Liver (tissue), 9 donors: ENCODE data around the gene POLE3. TPM values are rescaled to one million over a fixed set of nuclear protein-coding genes. Genes with fewer than 3 reads are reported as not detected.
A peak's percentile ranks its signal among the peaks of the same experiment; 100 is the strongest.

Experiments used
- DNase-seq: peaks from one replicate; pipeline ENCODE4 v3.0.0-alpha.2; 2017; ENCODE audit warnings: low spot score
- H3K27ac ChIP-seq, 2 donors: one replicate each; pipeline ENCODE4 v1.7.0; 2013; ENCODE audit warnings: inconsistent platforms in 2 of 2, low read length in 2 of 2, control low read depth in 1 of 2, low read depth in 1 of 2, mild to moderate bottlenecking in 1 of 2
- H3K27me3 ChIP-seq, 4 donors: one replicate each; pipeline versions ENCODE4 v1.6.1 to v1.7.0; 2013; ENCODE audit warnings: low read length in 3 of 4, inconsistent platforms in 1 of 4, mild to moderate bottlenecking in 1 of 4, moderate library complexity in 1 of 4; ENCODE audit not compliant: control insufficient read depth in 4 of 4, insufficient read depth in 4 of 4
- H3K36me3 ChIP-seq, 4 donors: one replicate each; pipeline versions ENCODE4 v1.6.1 to v1.7.0; 2013; ENCODE audit warnings: low read length in 3 of 4, mild to moderate bottlenecking in 3 of 4, low read depth in 1 of 4, moderate library complexity in 1 of 4; ENCODE audit not compliant: control insufficient read depth in 4 of 4, insufficient read depth in 3 of 4
- H3K4me1 ChIP-seq, 4 donors: one replicate each; pipeline versions ENCODE4 v1.6.1 to v1.7.0; 2013; ENCODE audit warnings: low read length in 3 of 4, mild to moderate bottlenecking in 3 of 4, moderate library complexity in 1 of 4; ENCODE audit not compliant: control insufficient read depth in 4 of 4, insufficient read depth in 4 of 4
- H3K4me3 ChIP-seq, 3 donors: one replicate each; pipeline versions ENCODE4 v1.6.1 to v1.7.0; 2013; ENCODE audit warnings: low read length in 3 of 3, control low read depth in 1 of 3, low read depth in 1 of 3, mild to moderate bottlenecking in 1 of 3
- H3K9ac ChIP-seq, 2 donors: one replicate each; pipeline ENCODE4 v1.7.0; 2013; ENCODE audit warnings: low read length in 2 of 2, mild to moderate bottlenecking in 2 of 2, moderate library complexity in 2 of 2, control low read depth in 1 of 2, low read depth in 1 of 2
- H3K9me3 ChIP-seq, 4 donors: one replicate each; pipeline versions ENCODE4 v1.6.1 to v1.7.0; 2013; ENCODE audit warnings: low read length in 3 of 4; ENCODE audit not compliant: control insufficient read depth in 4 of 4
- EGR1 ChIP-seq, 2 donors: IDR thresholded peaks; 2 replicates each; pipeline ENCODE4 v1.6.1; 2016 to 2018; ENCODE audit warnings: antibody characterized with exemption in 2 of 2, low read depth in 2 of 2
- FOXA1 ChIP-seq: IDR thresholded peaks from 2 replicates; pipeline ENCODE4 v1.6.1; 2016; ENCODE audit warnings: antibody characterized with exemption
- GABPA ChIP-seq, 2 donors: IDR thresholded peaks in 1 of 2; conservative IDR thresholded peaks in 1 of 2; 2 replicates each; pipeline ENCODE4 v1.6.1; 2016; ENCODE audit warnings: antibody characterized with exemption in 2 of 2, mild to moderate bottlenecking in 1 of 2, moderate library complexity in 1 of 2
- HNF4A ChIP-seq, 2 donors: conservative IDR thresholded peaks; 2 replicates each; pipeline ENCODE4 v1.6.1; 2016; ENCODE audit warnings: antibody characterized with exemption in 2 of 2, mild to moderate bottlenecking in 2 of 2
- HNF4G ChIP-seq: IDR thresholded peaks from 2 replicates; pipeline ENCODE4 v1.6.1; 2016; ENCODE audit warnings: antibody characterized with exemption
- JUND ChIP-seq, 2 donors: IDR thresholded peaks; 2 replicates each; pipeline ENCODE4 v1.6.1; 2016; ENCODE audit warnings: antibody characterized with exemption in 2 of 2
- NR2F2 ChIP-seq: IDR thresholded peaks from 2 replicates; pipeline ENCODE4 v1.6.1; 2016; ENCODE audit warnings: antibody characterized with exemption
- RAD21 ChIP-seq, 2 donors: IDR thresholded peaks; 2 replicates each; pipeline ENCODE4 v1.6.1; 2016; ENCODE audit warnings: antibody characterized with exemption in 2 of 2, mild to moderate bottlenecking in 2 of 2
- RXRA ChIP-seq, 2 donors: IDR thresholded peaks; 2 replicates each; pipeline ENCODE4 v1.6.1; 2017 to 2018; ENCODE audit warnings: antibody characterized with exemption in 2 of 2, mild to moderate bottlenecking in 1 of 2
- SP1 ChIP-seq: IDR thresholded peaks from 2 replicates; pipeline ENCODE4 v1.6.1; 2018; ENCODE audit warnings: antibody characterized with exemption, mild to moderate bottlenecking
- TAF1 ChIP-seq: conservative IDR thresholded peaks from 2 replicates; pipeline ENCODE4 v1.6.1; 2016; ENCODE audit warnings: antibody characterized with exemption, mild to moderate bottlenecking
- YY1 ChIP-seq: IDR thresholded peaks from 2 replicates; pipeline ENCODE4 v1.6.1; 2016; ENCODE audit warnings: antibody characterized with exemption, mild to moderate bottlenecking
- WGBS: extraction: QIAGEN DNeasy Blood & Tissue Kit; methylation state at CpG from one replicate; pipeline ENCODE4 v1.1.7; 2013; 5-methylcytosine and 5-hydroxymethylcytosine counted together
- polyA plus RNA-seq, 2 donors: library from polyadenylated mRNA; stranded (reverse) in 1 of 2; unstranded in 1 of 2; fragments of 200-250 nt in 1 of 2; fragments of >200 nt in 1 of 2; fragmentation: Nextera tagmentation in 1 of 2; extraction: Ambion mirVana in 1 of 2; gene quantifications; one replicate each; pipeline versions ENCODE4 v1.2.1 to v1.2.3, GENCODE V29; 2013 to 2015
- total RNA-seq, 2 donors: library from RNA; depleted of rRNA; stranded (reverse); fragments of >200 nt; gene quantifications; one replicate each; pipeline ENCODE4 v1.2.3, GENCODE V29; 2014
- TF ChIP-seq, protein P1 (sequence below): IDR thresholded peaks from 2 replicates; pipeline ENCODE4 v1.6.1; 2016; ENCODE audit warnings: antibody characterized with exemption, mild to moderate bottlenecking
- TF ChIP-seq, protein P2 (sequence below): fragments of 150-350 bp; IDR thresholded peaks from 2 replicates; pipeline ENCODE4 v1.5.1; 2017; ENCODE audit warnings: improper control_type of control experiment, low read depth, low read length; ENCODE audit not compliant: missing input control
- TF ChIP-seq, protein P3 (sequence below): IDR thresholded peaks from 2 replicates; pipeline ENCODE4 v1.6.1; 2016; ENCODE audit warnings: antibody characterized with exemption
- donor health status: healthy.
- donor health status: healthy.
- donor health status: healthy.
- donor health status: healthy.
- donor health status: healthy.

Gene POLE3
- total and polyA plus RNA-seq, 4 donors: 15.7 to 27.5 (median 22.8) TPM

DNA sequence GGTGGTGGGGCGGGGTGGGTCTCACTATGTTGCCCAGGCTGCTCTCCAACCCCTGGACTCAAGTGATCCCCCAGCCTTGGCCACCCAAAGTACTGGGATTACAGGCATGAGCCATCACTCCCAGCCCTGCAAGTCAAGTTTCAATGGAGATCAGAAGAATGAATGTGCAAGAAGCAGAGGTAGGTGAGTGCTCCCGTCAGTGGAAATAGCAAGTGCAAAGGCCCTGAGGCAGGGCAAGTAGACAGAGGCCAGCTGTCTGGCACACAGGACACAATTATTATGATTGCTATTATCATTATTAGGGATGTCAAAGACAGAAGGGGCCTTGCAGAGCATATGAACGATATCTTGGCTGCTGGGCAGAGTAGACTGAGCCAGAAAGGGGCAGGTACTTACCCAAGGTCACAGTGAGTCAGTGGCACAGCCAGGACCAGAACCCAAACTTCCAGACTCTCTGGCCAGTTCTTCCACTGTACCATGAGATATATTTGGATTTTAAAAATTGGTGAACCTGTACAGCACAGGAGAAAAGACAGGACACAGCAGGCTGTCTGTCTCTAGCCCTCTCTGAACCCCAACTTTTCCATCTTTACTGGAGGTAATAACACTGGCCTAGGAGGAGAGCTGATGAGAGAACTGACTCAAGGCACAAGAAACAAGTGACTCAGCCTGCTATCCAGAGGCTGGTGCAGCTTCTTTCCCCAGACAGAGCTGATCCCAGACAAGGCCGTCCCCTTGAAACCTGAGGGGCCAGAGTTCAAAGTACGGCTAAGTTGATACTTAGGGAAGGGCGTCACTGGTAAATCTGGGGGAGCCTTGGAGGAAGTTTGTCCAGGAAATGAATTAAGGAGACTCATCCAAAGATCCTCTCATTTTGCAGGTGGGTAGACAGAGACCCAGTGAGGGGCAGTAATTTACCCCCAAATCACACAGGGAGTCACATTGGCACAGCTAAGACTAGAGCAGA lies 35.1 kb downstream of the POLE3 start:
- Histone ChIP-seq H3K9ac (peak overlapping the region; percentile 10 to 61), H3K27me3 (no peaks in the 10 kb centered on the region), H3K9me3 (no peaks in the 10 kb centered on the region), H3K36me3 (peaks cover 5 to 17% (median 10%) of the 10 kb centered on the region in 4 donors), H3K27ac (peak overlapping the region; percentile 5 to 22), H3K4me3 (peak overlapping the region; percentile 57 to 92 (median 63)), H3K4me1 (peaks cover 6 to 73% (median 55%) of the 10 kb centered on the region in 4 donors)
- WGBS: 39% methylated on average over 6 of the region's 6 CpGs
- DNase-seq: no peak
- peak; percentile 45 to 46 for TF ChIP-seq HNF4A (conservative IDR thresholded peaks at IDR 0.05)
- TF ChIP-seq YY1: no peak

DNA sequence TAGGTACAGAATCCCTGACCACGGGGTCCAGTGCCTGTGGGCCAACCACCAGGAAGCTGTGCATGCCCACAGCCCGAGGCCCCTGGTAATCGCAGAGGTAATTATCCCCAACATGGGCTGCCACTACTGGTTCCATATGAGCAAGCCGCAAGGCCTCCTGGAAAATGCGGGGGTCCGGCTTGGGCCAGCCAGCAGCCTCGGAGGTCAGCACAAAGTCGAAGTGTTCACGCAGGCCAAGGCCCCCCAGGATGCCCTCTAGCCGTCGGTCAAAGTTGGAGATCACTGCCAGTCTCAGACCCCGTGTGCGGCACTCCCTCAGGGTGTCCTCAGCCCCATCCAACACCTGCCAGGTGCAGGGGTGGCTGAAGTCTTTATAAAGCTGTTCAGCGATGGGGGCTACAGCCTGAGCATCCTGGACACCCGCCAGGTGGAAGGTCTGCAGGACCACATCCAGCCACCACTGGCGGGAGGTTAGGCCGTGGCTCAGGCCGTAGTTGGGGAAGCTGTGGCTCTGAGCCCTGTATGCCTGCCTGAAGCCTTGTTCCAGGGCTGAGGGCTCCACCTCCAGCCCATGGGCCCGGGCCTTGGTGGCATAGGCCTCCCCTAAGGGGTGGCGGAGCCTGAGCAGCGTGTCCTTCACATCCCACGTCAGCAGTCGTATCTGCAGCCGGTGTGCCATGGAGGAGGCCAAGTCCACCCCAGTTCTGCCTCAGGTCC lies 36.6 kb downstream of the POLE3 start:
- Histone ChIP-seq H3K9ac (no peak overlapping the region), H3K4me3 (no peak overlapping the region), H3K27me3 (no peaks in the 10 kb centered on the region), H3K27ac (peak overlapping the region in 1 of 2 donors; percentile 32), H3K4me1 (peaks cover 9 to 73% (median 56%) of the 10 kb centered on the region in 4 donors), H3K9me3 (no peaks in the 10 kb centered on the region), H3K36me3 (peaks cover 5 to 17% (median 10%) of the 10 kb centered on the region in 4 donors)
- no peak for DNase-seq
- WGBS: 78% methylated on average over 24 of the region's 24 CpGs
- TF ChIP-seq RXRA (IDR thresholded peaks at IDR 0.05) (no peak), TAF1 (no peak), JUND (IDR thresholded peaks at IDR 0.05) (no peak), SP1 (no peak), HNF4A (conservative IDR thresholded peaks at IDR 0.05) (no peak)
- TF ChIP-seq, protein P1, sequence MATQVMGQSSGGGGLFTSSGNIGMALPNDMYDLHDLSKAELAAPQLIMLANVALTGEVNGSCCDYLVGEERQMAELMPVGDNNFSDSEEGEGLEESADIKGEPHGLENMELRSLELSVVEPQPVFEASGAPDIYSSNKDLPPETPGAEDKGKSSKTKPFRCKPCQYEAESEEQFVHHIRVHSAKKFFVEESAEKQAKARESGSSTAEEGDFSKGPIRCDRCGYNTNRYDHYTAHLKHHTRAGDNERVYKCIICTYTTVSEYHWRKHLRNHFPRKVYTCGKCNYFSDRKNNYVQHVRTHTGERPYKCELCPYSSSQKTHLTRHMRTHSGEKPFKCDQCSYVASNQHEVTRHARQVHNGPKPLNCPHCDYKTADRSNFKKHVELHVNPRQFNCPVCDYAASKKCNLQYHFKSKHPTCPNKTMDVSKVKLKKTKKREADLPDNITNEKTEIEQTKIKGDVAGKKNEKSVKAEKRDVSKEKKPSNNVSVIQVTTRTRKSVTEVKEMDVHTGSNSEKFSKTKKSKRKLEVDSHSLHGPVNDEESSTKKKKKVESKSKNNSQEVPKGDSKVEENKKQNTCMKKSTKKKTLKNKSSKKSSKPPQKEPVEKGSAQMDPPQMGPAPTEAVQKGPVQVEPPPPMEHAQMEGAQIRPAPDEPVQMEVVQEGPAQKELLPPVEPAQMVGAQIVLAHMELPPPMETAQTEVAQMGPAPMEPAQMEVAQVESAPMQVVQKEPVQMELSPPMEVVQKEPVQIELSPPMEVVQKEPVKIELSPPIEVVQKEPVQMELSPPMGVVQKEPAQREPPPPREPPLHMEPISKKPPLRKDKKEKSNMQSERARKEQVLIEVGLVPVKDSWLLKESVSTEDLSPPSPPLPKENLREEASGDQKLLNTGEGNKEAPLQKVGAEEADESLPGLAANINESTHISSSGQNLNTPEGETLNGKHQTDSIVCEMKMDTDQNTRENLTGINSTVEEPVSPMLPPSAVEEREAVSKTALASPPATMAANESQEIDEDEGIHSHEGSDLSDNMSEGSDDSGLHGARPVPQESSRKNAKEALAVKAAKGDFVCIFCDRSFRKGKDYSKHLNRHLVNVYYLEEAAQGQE: no peak
- TF ChIP-seq, protein P2, sequence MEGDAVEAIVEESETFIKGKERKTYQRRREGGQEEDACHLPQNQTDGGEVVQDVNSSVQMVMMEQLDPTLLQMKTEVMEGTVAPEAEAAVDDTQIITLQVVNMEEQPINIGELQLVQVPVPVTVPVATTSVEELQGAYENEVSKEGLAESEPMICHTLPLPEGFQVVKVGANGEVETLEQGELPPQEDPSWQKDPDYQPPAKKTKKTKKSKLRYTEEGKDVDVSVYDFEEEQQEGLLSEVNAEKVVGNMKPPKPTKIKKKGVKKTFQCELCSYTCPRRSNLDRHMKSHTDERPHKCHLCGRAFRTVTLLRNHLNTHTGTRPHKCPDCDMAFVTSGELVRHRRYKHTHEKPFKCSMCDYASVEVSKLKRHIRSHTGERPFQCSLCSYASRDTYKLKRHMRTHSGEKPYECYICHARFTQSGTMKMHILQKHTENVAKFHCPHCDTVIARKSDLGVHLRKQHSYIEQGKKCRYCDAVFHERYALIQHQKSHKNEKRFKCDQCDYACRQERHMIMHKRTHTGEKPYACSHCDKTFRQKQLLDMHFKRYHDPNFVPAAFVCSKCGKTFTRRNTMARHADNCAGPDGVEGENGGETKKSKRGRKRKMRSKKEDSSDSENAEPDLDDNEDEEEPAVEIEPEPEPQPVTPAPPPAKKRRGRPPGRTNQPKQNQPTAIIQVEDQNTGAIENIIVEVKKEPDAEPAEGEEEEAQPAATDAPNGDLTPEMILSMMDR: no peak

DNA sequence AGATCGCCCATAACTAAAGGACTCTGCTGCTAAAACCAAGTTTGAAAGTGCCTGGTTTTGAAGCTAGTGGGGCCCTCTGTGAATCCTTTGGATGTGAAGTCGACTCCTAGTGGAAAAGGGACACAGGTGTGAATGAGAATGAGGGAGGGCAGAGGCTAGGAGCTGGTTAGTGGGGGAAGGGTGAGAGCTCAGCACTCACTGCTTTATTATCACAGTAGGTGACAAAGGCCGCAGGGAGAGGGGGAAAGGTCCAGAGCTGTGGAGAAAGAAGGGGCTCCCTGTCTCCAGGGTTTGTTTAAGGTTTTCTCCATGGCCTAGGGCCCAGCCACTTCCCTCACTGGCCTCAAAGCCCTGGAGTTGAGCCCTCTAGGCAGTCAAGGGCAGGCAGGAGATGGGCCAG lies 37.2 kb downstream of the POLE3 start:
- Histone ChIP-seq H3K4me3 (no peak overlapping the region), H3K27ac (no peak overlapping the region), H3K9ac (no peak overlapping the region), H3K4me1 (peaks cover 6 to 69% (median 55%) of the 10 kb centered on the region in 4 donors), H3K27me3 (no peaks in the 10 kb centered on the region), H3K36me3 (peaks cover 5 to 17% (median 10%) of the 10 kb centered on the region in 4 donors), H3K9me3 (no peaks in the 10 kb centered on the region)
- WGBS: 72% methylated on average over 3 of the region's 3 CpGs
- DNase-seq: no peak
- TF ChIP-seq FOXA1 (no peak), RAD21 (IDR thresholded peaks at IDR 0.05) (no peak), SP1 (no peak), GABPA (IDR thresholded peaks at IDR 0.05 in 1 of 2, conservative IDR thresholded peaks at IDR 0.05 in 1 of 2) (no peak), RXRA (IDR thresholded peaks at IDR 0.05) (no peak), EGR1 (IDR thresholded peaks at IDR 0.05; ENCODE audit: low read depth in 2 of 2) (no peak), NR2F2 (no peak), YY1 (no peak), HNF4G (no peak), TAF1 (no peak)
- TF ChIP-seq, protein P2: no peak
- TF ChIP-seq, protein P3, sequence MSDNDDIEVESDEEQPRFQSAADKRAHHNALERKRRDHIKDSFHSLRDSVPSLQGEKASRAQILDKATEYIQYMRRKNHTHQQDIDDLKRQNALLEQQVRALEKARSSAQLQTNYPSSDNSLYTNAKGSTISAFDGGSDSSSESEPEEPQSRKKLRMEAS: no peak
